Measurements from ENCODE around the gene TEX2.
"Not testable (repeated sequence)": the region's sequence is repeated elsewhere in the genome, so short reads cannot be mapped to it uniquely, and the experiment has no call there.

The TEX2 gene

GRCh38 chr17:64262198-64262999 is 661 bp downstream of the TEX2 start:
- DNase-seq: peak; percentile 38 to 77 (median 63)

- DNase-seq: no peak
Measured at GRCh38 chr17:64261417-64262145, 1.5 kb downstream of the TEX2 start.

- no peak for DNase-seq
Measured at GRCh38 chr17:64260886-64261285, 2.2 kb downstream of the TEX2 start.

GRCh38 chr17:64259922-64260321 is 3.1 kb downstream of the TEX2 start:
- no peak for DNase-seq

- no peak for DNase-seq
Measured at GRCh38 chr17:64259426-64259825, 3.6 kb downstream of the TEX2 start.

GRCh38 chr17:64256913-64257807 is 5.9 kb downstream of the TEX2 start:
- DNase-seq: no peak

- no peak for DNase-seq
Measured at GRCh38 chr17:64255764-64256163, 7.3 kb downstream of the TEX2 start.

- no peak for DNase-seq
Measured at GRCh38 chr17:64254755-64255154, 8.3 kb downstream of the TEX2 start.

GRCh38 chr17:64253470-64253869 is 9.6 kb downstream of the TEX2 start:
- no peak for DNase-seq

- no peak for DNase-seq
Measured at GRCh38 chr17:64252831-64253230, 10.2 kb downstream of the TEX2 start.

GRCh38 chr17:64250233-64250835 is 12.7 kb downstream of the TEX2 start:
- DNase-seq: no peak

GRCh38 chr17:64247836-64248235 is 15.2 kb downstream of the TEX2 start:
- DNase-seq: no peak

- no peak for DNase-seq
Measured at GRCh38 chr17:64245218-64246145, 17.6 kb downstream of the TEX2 start.

- DNase-seq: no peak
Measured at GRCh38 chr17:64244165-64244564, 18.9 kb downstream of the TEX2 start.

GRCh38 chr17:64243340-64243739 is 19.7 kb downstream of the TEX2 start:
- DNase-seq: no peak

- DNase-seq: no peak
Measured at GRCh38 chr17:64242633-64243032, 20.4 kb downstream of the TEX2 start.

- DNase-seq: no peak
Measured at GRCh38 chr17:64240741-64241347, 22.2 kb downstream of the TEX2 start.

- DNase-seq: no peak
Measured at GRCh38 chr17:64240261-64240740, 22.8 kb downstream of the TEX2 start.

GRCh38 chr17:64238449-64238848 is 24.6 kb downstream of the TEX2 start:
- not testable (repeated sequence) for DNase-seq

- DNase-seq: peak in 1 of 5 experiments; percentile 19
Measured at GRCh38 chr17:64236827-64237403, 26.1 kb downstream of the TEX2 start.
